Endothelial cell of hepatic sinusoid (primary cell): ENCODE data around the gene DAPK2.

Experiments
- in situ Hi-C: cut with HindIII; loops from 2 replicates; pipeline ENCODE4 v1.10.0; 2017; ENCODE audit warnings: low sequenced_read_pairs

The DAPK2 gene

DNA sequence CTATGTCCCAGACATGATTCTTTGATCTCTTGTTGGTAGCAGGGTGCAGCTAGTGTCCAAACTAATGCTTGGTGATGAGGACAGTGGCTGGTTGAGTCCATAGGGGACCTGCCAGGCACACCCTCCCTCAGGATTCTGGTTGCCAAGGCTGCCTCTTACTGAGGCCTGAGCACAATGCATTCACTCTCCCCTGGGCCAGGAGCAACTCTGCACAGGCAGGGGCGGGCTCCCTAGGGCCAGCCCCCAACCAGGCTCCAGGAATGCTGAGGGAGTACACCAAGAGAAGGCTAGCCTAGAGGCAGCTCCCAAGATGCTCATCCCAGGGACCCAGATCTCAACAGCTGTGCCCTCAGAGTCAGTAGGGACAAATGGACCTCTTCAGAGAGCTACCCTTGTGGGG lies 166.3 kb downstream of the DAPK2 start:
- in situ Hi-C loops: loop anchor here (5.0 kb wide), 2 partner anchors 38 to 88 kb away; no protein-coding TSS in a partner anchor

- in situ Hi-C loops: no loop called here
Observed at GRCh38 chr15:63879211-63879610, 167.1 kb downstream of the DAPK2 start.

GRCh38 chr15:63877713-63878271 lies 168.5 kb downstream of the DAPK2 start:
- in situ Hi-C loops: no loop called here

DNA sequence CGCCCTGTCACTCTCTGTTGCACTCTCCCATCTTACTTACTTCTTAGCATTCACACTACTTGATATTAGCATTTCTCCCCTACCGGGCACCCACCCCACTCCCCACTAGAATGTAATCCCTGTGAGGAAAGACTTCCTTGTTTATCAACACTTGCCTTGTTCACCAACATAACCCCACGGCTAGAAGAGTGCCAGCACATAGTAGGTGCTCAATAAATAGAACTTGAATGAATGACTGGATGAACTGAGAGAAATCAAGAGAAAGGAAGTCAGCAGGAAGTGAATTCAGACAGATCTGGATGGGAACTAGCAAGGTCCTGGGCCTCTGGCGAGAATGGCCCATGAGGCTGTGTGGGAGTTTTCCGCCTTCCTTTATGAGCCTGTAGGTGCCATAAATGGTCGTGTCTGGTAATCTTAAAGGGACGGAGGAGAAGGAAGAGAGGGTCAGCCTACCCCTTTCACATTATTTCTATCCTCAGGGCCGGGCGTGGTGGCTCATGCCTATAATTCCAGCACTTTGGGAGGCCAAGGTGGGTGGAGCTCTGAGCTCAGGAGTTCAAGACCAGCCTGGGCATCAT lies 170.1 kb downstream of the DAPK2 start:
- in situ Hi-C loops: no loop called here

DNA sequence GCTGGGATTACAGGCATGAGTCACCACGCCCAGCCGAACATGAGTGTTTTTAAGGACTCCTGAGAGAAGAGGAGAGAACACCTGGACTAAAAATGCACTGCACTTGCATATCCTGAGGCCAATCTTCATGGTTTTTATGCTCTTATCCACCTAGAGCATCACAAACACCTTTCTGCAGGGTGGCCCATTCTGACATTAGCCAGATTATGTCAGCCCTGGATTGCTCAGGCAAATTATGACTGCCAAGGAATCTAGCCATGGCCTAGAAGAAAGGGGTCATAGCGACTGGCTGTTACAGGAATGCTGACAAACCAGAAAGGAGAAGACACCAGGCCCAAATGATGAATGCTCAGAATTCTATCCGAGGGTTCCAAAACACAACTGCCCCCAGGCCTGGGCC lies 171.7 kb downstream of the DAPK2 start:
- in situ Hi-C loops: no loop called here

DNA sequence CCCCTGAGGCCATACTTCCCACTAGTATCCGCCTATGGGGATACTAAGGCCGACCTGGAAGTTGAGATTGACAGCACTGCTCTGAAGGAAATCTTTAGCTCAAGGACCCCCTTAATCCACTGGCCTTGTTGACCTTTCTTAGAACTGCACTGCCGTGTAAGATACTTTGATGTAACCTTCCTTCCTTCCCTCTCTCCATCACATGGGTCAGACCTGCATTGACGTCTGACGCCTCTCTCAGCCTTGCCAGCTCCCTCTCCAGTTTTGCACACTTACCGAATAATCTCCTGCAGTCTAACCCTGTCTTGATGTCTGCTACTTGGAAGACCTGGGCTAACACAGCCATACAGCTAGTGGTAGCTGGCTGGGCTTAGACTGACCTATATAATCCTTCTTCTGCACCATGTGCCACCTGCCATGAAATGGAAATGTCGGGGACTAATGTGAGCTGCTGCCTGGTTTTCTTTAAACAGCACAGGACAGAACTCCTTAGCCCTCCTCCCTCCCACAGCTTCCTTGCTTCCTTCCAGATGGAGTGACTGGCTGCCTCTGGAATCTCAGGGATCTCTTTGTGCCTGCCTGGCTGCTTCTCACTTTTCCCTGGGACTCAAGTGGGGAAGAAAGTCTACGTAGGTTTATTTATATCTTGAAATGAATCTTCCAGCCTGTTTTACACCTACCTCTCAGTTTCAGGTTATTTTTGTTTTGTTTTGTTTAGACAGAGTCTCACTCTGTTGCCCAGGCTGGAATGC lies 173.3 kb downstream of the DAPK2 start:
- in situ Hi-C loops: no loop called here

DNA sequence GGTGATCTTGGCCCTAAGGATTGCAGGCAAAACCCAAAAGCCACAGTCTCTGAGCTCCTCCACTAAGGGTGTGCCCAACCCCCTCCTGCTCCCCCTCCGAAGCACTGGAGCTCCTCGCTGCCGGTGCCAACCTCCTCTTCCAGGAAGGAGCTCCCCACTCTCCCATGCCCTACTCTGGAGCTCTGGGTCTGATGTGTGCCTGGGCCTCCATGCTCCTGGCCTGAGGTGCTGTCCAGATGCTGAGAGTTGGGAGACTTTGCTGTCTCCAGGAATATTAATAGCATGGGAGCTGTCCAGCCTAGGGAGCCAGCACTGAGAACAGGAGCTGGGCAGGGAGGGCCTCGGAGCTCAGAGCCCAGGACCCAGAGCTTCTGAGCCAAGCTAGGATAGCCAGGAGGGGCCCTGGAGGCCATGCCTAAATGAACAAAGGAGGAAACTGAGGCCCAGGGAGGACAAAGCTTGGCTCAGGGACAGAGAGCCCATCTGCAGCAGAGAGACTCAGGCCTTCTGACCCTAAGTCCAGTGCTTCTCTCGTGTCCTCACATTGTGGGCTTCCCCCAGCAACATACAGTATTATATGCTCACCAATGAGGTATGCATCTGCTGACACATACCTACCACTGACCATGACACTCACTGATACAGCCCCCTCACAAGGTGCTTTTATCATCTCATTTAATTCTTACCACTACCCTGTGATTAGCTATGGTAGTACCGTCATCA lies 175.6 kb downstream of the DAPK2 start:
- in situ Hi-C loops: no loop called here

GRCh38 chr15:63870043-63870394 lies 176.3 kb downstream of the DAPK2 start:
- in situ Hi-C loops: no loop called here

- in situ Hi-C loops: no loop called here
Observed at GRCh38 chr15:63869371-63870042, 176.8 kb downstream of the DAPK2 start.

- in situ Hi-C loops: no loop called here
Observed at GRCh38 chr15:63864186-63864585, 182.1 kb downstream of the DAPK2 start.

- in situ Hi-C loops: no loop called here
Observed at GRCh38 chr15:63861946-63862517, 184.3 kb downstream of the DAPK2 start.

- in situ Hi-C loops: no loop called here
Observed at GRCh38 chr15:63860555-63860954, 185.7 kb downstream of the DAPK2 start.

GRCh38 chr15:63860155-63860554 lies 186.1 kb downstream of the DAPK2 start:
- in situ Hi-C loops: no loop called here

GRCh38 chr15:63858881-63859280 lies 187.4 kb downstream of the DAPK2 start:
- in situ Hi-C loops: no loop called here

DNA sequence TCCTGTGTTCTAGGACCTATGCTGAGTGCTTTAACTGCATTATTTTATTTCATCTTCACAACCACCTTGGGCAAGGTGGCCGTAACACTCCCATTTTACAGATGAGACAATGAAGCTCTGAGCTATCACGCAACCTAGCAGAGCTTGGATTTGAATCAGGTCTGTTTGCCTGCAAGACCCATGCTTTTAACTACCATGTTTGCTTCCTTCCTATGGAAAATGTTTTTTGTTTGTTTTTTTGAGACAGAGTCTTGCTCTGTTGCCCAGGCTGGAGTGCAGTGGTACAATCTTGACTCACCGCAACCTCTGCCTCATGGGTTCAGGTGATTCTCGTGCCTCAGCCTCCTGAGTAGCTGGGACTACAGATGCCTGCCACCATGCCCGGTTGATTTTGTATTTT lies 187.8 kb downstream of the DAPK2 start:
- in situ Hi-C loops: no loop called here

GRCh38 chr15:63857461-63857856 lies 188.8 kb downstream of the DAPK2 start:
- in situ Hi-C loops: no loop called here
